AG20443 (cell line): ENCODE measurements around the gene ZNF469.
A peak's percentile ranks its signal among the peaks of the same experiment; 100 is the strongest.

Experiments used
- DNase-seq: peaks from one replicate; pipeline ENCODE4 v3.0.0; 2012; ENCODE audit warnings: low spot score, mixed read lengths

ZNF469 gene

GRCh38 chr16:88411951-88412576 lies 29.3 kb downstream of the ZNF469 start:
- no peak for DNase-seq

GRCh38 chr16:88412766-88413165 lies 30.0 kb downstream of the ZNF469 start:
- no peak for DNase-seq

DNA sequence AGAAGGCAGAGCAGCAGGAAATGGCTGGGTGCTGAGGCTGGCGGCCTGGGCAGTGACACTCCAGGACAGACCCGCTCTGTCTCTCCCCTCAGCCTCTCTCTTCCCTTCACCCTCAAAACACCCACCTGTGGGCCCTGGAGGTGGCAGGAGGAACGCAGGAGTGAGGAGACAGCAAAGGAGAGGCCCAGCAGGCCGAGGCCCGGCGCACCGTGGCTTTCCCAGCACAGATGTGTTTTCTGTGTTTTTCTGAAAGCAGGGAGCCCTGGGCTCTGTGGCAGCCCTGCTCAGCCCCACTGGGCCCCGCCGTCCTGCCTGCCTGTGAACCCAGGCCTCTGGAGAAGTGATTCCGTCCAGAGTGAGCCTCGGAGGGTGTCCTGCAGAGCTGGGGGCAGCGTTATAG lies 30.5 kb downstream of the ZNF469 start:
- DNase-seq: no peak

DNA sequence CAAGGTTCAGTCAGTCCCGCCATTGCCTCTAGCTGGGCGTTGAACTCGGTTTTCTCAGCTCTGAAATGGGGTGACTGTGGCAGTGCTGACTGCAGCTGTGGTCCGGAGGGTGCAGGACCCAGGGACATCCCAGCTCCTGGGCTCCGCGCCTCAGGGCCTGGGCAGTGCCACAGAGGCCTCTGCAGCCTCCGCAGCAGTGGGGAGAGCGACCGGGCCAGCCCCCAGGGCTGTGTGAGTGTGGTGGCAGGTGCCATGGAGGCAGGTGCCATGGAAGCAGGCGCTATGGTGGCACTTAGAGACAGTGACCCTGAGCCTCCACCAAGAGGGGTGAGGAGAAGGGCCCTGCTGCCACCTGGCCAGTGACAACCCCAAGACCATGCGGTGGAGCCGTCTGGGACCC lies 30.9 kb downstream of the ZNF469 start:
- DNase-seq: no peak

- no peak for DNase-seq
These were observed 32.0 kb downstream of the ZNF469 start for GRCh38 chr16:88414521-88415380.

- no peak for DNase-seq
These were observed 32.6 kb downstream of the ZNF469 start for GRCh38 chr16:88415381-88415705.

DNA sequence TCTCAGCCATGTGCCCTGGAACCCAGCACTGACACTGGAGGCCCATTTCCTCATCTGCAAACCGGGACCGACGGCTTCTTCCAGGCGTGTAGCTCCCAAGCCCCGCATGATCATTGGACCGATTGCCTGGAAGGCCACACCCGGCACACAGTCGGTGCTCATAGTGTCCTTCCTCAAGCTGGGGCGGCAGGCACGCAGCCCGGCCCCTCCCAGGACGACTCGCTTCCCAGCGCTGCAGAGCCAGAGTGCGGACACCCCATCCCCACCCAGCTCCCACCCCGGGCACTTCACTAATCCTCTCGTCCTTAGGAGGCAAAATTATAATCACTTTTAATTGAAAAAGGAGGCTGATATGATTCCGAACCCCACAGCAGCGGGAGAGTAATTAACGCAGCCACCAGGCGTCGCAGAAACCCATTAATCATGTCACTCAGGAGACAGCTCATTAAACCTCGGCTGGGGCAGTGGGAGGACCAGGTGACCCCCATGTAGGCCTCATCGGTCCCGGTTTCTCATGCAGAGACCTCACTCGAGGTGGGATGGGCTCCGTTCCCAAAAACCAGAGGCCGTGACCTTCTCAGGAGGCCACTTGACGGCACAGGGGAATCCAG lies 33.1 kb downstream of the ZNF469 start:
- no peak for DNase-seq

- DNase-seq: no peak
These were observed 33.9 kb downstream of the ZNF469 start for GRCh38 chr16:88416686-88417085.

DNA sequence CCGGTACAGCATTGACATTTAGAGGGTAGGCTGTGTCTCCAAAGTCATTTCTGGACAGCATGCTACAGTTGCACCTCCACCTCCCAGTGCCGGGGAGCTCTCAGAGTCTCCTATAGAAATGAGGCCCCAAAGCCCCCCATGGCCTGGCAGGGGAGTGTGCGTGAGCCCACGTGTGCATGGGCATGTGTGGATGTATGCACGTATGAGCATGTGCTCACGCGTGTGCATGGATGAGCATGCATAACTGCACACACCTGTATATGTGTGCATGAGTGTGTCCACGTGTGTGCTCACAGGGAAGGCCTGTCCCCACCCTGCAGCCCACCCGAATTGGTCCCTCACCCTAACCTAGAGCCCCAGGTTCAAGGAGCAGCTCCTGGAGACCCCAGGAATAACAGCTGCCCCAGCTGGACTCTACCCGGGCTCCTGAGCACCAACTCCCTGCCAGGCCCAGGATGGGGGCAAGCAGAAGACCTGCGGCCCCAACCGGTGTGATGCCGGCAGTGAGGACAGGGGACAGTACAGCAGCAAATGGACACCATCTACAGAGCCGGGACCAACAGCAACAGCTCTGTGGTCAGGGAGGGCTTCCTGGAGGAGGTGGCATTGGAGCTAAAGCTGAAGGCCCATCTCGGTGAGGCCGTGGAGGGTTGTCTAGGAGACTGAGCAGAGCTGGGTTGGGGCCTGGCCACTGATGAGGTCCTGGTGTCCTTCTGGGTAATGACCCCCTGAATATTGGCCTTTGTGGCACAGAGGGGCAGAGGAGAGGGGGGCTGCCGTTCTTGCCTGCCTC lies 35.1 kb downstream of the ZNF469 start:
- DNase-seq: no peak

DNA sequence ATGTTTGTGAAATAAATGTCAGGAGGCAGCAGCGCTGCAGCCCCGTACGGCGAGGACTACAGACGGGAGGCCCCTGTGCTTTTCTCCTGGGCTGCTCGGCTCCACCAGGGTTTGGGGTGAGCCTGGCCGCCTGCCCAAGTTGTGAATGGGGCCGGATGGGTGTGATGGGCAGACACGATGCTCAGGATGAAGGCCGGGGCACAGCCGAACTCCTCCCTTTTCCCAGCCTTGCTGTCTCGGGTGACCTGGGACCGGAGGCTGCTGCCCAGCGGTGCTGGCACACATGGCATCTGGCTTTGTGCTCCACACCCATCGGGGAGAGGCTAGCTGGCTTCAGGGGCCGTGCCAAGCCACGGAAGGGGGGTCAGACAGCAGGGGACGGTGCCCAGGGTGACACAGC lies 36.1 kb downstream of the ZNF469 start:
- no peak for DNase-seq

DNA sequence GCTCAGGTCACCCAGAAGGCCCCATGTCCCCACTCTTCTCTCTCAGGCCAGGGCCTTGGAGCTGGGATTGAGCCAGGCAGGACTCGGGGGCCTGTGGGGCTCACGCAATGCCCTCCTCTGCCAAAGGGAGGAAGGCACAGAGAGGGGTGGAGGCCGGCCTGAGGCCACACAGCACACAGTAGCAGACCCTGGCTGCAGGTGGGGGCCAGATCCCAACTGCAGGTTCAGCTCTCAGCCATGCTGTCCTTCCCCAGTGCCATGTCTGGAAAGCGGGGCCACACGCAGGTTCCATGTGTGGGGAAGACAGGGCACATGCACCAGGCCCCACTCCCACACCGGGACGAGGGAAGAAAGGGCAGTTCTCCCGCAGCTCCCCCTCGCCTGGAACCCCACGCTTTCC lies 37.0 kb downstream of the ZNF469 start:
- DNase-seq: no peak

- DNase-seq: no peak
These were observed 37.7 kb downstream of the ZNF469 start for GRCh38 chr16:88420496-88420895.

DNA sequence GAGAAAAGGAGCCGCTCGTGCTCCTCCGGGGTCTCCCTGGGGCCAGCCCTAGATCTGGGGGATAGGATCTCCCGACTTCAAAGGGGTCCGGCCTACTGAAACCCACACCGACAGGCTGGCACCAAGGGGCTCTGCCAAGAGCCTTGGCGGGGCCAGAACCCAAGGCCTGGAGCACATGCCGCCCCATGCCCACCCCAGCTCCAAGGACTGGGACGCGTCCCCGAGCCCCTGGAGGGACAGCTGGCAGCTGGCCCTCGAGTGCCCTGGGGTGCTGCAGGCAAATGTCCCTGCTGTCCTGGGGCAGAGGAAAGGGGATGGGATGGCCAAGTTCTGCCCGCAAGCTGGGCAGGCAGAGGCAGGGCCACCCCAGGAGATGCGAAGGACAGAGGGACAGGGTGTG lies 38.5 kb downstream of the ZNF469 start:
- no peak for DNase-seq

DNA sequence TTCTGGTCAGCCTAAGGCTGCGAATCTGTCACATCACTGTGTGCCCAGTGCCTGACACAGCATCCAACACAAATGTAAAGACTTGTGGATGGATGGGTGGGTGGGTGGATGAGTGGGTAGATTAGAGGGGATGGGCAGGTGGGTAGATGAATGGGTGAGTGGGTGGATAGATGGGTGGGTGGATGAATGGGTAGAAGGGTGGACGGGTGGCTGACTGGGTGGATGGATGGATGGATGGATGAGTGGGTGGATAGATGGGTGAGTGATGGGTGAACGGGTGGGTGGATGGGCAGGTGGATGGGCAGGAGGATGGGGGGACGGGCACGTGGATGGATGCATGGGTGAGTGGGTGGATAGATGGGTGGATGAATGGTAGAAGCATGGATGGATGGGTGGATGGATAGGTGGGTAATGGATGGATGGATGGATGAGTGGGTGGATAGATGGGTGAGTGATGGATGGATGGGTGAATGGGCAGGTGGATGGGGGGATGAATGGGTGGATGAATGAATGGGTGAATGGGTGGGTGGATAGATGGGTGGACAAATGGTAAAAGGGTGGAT lies 39.2 kb downstream of the ZNF469 start:
- DNase-seq: no peak

DNA sequence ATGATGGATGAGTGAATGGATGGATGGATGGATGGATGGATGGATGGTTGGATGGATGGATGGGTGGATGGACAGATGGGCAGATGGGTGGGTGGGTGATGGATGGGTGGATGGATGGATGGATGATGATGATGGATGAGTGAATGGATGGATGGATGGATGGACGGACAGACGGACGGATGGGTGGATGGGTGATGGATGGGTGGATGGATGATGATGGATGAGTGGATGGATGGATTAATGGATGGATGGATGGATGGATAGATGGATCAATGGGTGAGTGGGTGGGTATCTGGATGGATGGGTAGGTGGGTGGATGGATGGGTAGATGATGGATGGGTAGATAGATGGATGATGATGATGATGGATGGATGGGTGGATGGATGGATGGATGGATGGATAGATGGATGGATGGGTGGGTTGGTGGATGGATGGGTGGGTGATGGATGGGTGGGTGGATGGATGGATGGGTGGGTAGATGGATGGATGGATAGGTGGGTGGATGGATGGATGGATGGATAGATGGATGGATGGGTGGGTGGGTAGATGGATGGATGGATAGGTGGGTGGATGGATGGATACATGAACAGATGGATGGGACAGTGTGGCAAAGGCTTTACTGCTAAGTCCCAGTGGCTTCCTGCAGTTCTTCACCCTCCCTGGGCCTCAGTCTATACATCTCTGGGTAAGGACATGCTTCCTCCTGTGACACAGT lies 40.1 kb downstream of the ZNF469 start:
- DNase-seq: no peak

DNA sequence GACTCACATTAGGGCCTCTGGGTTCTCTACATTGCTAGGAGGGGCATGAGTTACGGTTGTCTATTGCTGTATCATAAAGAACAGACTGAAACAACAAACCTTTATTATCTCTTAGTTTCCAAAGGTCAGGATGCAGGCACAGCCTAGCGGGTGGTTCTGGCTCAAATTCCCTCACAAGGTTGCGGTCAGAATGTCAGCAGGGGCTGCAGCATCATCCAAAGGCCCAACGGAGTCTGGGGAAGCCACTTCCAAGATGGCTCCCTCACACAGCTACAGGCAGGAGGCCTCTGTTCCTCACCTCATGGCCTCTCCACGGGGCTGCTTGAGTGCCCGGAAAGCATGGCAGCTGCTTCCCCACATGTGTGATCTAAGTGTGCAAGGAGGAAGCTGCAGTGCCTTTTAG lies 40.7 kb downstream of the ZNF469 start:
- DNase-seq: no peak

- DNase-seq: peak; percentile 75
These were observed 42.0 kb downstream of the ZNF469 start for GRCh38 chr16:88424587-88425235.

DNA sequence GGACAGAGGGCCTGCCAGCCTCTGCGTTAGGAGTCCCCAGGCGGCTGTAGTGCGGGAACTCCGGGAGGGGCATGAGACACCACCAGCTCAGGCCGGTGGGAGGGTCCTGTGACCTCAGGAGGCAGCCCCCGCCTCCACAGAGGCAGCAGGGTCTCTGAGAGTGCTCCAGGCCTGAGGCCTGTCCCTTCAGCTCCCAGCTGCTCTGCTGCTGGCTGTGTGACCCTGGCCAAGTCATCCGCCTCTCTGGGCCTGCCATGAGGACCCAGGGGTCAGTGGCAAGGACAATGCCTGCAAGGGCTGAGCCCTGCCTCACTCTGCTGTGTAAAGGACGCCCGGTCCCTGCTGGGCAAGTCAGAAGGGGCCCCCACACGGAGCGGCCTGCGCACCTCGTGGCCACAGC lies 43.3 kb downstream of the ZNF469 start:
- DNase-seq: no peak

DNA sequence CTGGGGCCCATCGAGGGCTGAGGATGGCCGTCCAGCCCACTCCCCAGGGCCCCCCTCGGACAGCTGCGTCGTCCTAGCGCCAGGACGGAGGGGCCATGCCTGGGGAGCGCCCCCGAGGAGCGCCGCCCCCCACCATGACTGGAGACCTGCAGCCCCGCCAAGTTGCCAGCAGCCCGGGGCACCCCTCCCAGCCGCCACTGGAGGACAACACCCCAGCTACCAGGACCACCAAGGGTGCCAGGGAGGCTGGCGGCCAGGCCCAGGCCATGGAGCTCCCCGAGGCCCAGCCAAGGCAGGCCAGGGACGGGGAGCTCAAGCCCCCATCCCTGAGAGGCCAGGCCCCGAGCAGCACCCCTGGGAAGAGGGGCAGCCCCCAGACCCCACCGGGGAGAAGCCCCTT lies 44.6 kb downstream of the ZNF469 start:
- DNase-seq: no peak

DNA sequence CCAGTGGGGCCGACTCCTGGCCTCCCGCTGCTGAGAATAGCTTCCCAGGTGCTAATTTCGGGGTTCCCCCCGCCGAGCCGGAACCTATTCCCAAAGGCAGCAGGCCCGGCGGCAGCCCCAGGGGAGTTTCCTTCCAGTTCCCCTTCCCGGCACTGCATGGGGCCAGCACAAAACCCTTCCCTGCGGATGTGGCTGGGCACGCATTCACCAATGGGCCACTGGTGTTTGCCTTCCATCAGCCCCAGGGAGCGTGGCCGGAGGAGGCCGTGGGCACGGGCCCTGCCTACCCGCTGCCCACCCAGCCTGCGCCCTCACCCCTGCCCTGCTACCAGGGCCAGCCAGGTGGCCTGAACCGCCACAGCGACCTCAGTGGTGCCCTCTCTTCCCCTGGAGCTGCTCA lies 45.4 kb downstream of the ZNF469 start:
- no peak for DNase-seq
